ENCODE measurements around the gene CACNA1S. TPM values are rescaled to one million over a fixed set of nuclear protein-coding genes. Genes with fewer than 3 reads are reported as not detected.

Gene CACNA1S
- total RNA-seq, 2 donors from 2014 or later = not detected

GRCh38 chr1:201100169-201100930 lies 11.9 kb downstream of the CACNA1S start:
- Histone ChIP-seq H3K9me3 (no peaks in the 10 kb centered on the region), H3K36me3 (no peaks in the 10 kb centered on the region), H3K27ac (no peak overlapping the region), H3K27me3 (no peaks in the 10 kb centered on the region), H3K4me1 (no peaks in the 10 kb centered on the region), H3K4me3 (no peak overlapping the region)
- no peak for TF ChIP-seq CTCF (IDR thresholded peaks at IDR 0.05)
- DNase-seq (ENCODE audit: low spot score) = no peak

- no peaks in the 10 kb centered on the region for H3K27me3 ChIP-seq
- no peaks in the 10 kb centered on the region for H3K4me1 ChIP-seq
- H3K36me3 ChIP-seq = no peaks in the 10 kb centered on the region
- H3K4me3 ChIP-seq = no peak overlapping the region
- H3K27ac ChIP-seq = no peak overlapping the region
- DNase-seq (ENCODE audit: low spot score) = no peak
- TF ChIP-seq CTCF (IDR thresholded peaks at IDR 0.05) = no peak
- no peaks in the 10 kb centered on the region for H3K9me3 ChIP-seq
Measured at GRCh38 chr1:201098992-201099677, 13.1 kb downstream of the CACNA1S start.

DNA sequence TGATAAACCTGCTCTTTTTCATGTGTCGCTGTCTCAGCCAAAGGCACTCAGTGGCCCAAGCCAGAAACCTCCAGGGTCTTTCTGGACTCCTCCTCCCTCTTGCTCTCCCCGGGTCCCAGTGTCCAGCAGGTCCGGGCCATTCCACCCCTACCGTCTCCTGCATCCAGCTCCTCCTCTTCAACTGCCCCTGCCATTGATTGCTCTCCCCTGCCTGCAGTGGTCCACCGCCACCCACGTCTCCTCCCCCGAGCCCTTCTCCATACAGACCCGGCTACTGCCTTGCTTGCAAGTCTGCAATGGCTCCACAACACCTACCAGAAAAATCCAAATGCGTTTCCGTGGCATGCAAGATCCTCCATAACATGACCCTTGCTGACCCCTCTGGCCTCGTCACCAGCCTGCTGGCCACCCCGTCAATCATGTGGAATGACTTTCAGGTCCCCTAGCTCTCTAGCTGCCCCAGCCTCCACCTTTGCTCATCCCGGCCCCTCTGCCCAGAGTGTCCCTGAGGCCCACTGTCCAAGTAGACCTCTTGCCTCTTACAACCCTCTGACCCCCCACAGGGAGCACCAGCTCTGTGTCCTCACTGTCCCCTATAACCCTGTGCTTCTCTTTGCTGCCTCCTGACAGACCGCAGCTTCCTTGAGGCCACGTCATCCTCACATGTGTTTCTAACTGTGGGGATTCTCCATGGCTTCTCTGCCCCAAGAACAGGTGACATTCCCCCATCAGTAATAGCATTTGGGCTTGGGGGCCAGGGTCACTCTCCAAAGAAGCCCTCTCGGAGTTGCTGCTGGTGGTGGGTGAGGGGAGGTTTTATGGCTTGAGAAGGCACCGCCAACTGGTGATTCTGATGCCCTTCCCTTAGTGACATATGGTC lies 15.0 kb downstream of the CACNA1S start:
- TF ChIP-seq CTCF (IDR thresholded peaks at IDR 0.05) = no peak
- H3K4me3 ChIP-seq = no peak overlapping the region
- H3K27me3 ChIP-seq = no peaks in the 10 kb centered on the region
- DNase-seq (ENCODE audit: low spot score) = no peak
- no peak overlapping the region for H3K27ac ChIP-seq
- H3K4me1 ChIP-seq = no peaks in the 10 kb centered on the region
- H3K36me3 ChIP-seq = no peaks in the 10 kb centered on the region
- no peaks in the 10 kb centered on the region for H3K9me3 ChIP-seq

GRCh38 chr1:201096041-201096461 lies 16.2 kb downstream of the CACNA1S start:
- no peak overlapping the region for H3K4me3 ChIP-seq
- TF ChIP-seq CTCF (IDR thresholded peaks at IDR 0.05) = no peak
- no peak overlapping the region for H3K27ac ChIP-seq
- H3K9me3 ChIP-seq = no peaks in the 10 kb centered on the region
- no peak for DNase-seq (ENCODE audit: low spot score)
- no peaks in the 10 kb centered on the region for H3K36me3 ChIP-seq
- H3K27me3 ChIP-seq = no peaks in the 10 kb centered on the region
- H3K4me1 ChIP-seq = no peaks in the 10 kb centered on the region

GRCh38 chr1:201095581-201095980 lies 16.6 kb downstream of the CACNA1S start:
- no peaks in the 10 kb centered on the region for H3K4me1 ChIP-seq
- H3K27me3 ChIP-seq = no peaks in the 10 kb centered on the region
- no peaks in the 10 kb centered on the region for H3K9me3 ChIP-seq
- no peak overlapping the region for H3K4me3 ChIP-seq
- no peaks in the 10 kb centered on the region for H3K36me3 ChIP-seq
- H3K27ac ChIP-seq = no peak overlapping the region
- TF ChIP-seq CTCF (IDR thresholded peaks at IDR 0.05) = no peak
- DNase-seq (ENCODE audit: low spot score) = no peak

Measured in right atrium auricular region (tissue), 2 donors.